Mesenteric fat pad (tissue), 1 donor: ENCODE measurements around the gene ACTA2. TPM values are rescaled to one million over a fixed set of nuclear protein-coding genes. Genes with fewer than 3 reads are reported as not detected.

ENCODE experiments used
- DNase-seq: peaks from one replicate; pipeline ENCODE4 v3.0.0-alpha.2; 2020; ENCODE audit warnings: low spot score
- total RNA-seq: library from RNA; stranded (reverse); fragmentation: NEBNext Ultra II Directional; extraction: Animal tissue kit (Norgen Biotek cat#: 25700); gene quantifications from one replicate; pipeline ENCODE4 v1.2.1, GENCODE V29; 2021
- donor health status: DM: yes; HTN: yes; CAD: no.

ACTA2 gene
- total RNA-seq, 1 donor from 2014 or later = 204 TPM

- no peak for DNase-seq
These were observed 57.3 kb downstream of the ACTA2 start for GRCh38 chr10:88895250-88895649.

- DNase-seq = no peak
These were observed 59.0 kb downstream of the ACTA2 start for GRCh38 chr10:88893611-88894010.

GRCh38 chr10:88892222-88892967, 60.2 kb downstream of the ACTA2 start:
- no peak for DNase-seq

- DNase-seq = no peak
These were observed 61.7 kb downstream of the ACTA2 start for GRCh38 chr10:88890681-88891381.

- no peak for DNase-seq
These were observed 62.8 kb downstream of the ACTA2 start for GRCh38 chr10:88889559-88890337.

- DNase-seq = no peak
These were observed 63.6 kb downstream of the ACTA2 start for GRCh38 chr10:88888810-88889445.

GRCh38 chr10:88886557-88886956, 66.0 kb downstream of the ACTA2 start:
- no peak for DNase-seq

Other genes with a start within 250 kb of the ACTA2 start
- not detected for gene LIPK, start 246.5 kb downstream of the ACTA2 start, total RNA-seq
- 0.74 TPM for gene LIPN, start 192.8 kb downstream of the ACTA2 start, total RNA-seq
- gene LIPM, start 150.0 kb downstream of the ACTA2 start, total RNA-seq = not detected
- 0.80 TPM for gene ANKRD22, start 100.9 kb downstream of the ACTA2 start, total RNA-seq
- 5.1 TPM for gene STAMBPL1, start 72.5 kb downstream of the ACTA2 start, total RNA-seq
- gene FAS, start 38.0 kb upstream of the ACTA2 start, total RNA-seq = 10.4 TPM